Measurements from ENCODE around the gene ISLR. TPM values are rescaled to one million over a fixed set of nuclear protein-coding genes. Genes with fewer than 3 reads are reported as not detected.
A peak's percentile ranks its signal among the peaks of the same experiment; 100 is the strongest.

Gene ISLR
- total RNA-seq, 2 donors from 2014 or later: 51.9 to 59.9 TPM

GRCh38 chr15:74128785-74129585, 44.5 kb upstream of the ISLR start:
- Histone ChIP-seq H3K9me3 (no peaks in the 10 kb centered on the region), H3K36me3 (no peaks in the 10 kb centered on the region), H3K4me3 (peak overlapping the region; percentile 36 to 50), H3K27me3 (peaks cover 7 to 31% of the 10 kb centered on the region in 2 donors), H3K27ac (peak overlapping the region; percentile 37 to 52), H3K4me1 (peaks cover 0 to 50% of the 10 kb centered on the region in 2 donors)
- TF ChIP-seq, protein P1, sequence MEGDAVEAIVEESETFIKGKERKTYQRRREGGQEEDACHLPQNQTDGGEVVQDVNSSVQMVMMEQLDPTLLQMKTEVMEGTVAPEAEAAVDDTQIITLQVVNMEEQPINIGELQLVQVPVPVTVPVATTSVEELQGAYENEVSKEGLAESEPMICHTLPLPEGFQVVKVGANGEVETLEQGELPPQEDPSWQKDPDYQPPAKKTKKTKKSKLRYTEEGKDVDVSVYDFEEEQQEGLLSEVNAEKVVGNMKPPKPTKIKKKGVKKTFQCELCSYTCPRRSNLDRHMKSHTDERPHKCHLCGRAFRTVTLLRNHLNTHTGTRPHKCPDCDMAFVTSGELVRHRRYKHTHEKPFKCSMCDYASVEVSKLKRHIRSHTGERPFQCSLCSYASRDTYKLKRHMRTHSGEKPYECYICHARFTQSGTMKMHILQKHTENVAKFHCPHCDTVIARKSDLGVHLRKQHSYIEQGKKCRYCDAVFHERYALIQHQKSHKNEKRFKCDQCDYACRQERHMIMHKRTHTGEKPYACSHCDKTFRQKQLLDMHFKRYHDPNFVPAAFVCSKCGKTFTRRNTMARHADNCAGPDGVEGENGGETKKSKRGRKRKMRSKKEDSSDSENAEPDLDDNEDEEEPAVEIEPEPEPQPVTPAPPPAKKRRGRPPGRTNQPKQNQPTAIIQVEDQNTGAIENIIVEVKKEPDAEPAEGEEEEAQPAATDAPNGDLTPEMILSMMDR (IDR thresholded peaks at IDR 0.05): no peak
- no peak for DNase-seq (ENCODE audit: low spot score)

DNA sequence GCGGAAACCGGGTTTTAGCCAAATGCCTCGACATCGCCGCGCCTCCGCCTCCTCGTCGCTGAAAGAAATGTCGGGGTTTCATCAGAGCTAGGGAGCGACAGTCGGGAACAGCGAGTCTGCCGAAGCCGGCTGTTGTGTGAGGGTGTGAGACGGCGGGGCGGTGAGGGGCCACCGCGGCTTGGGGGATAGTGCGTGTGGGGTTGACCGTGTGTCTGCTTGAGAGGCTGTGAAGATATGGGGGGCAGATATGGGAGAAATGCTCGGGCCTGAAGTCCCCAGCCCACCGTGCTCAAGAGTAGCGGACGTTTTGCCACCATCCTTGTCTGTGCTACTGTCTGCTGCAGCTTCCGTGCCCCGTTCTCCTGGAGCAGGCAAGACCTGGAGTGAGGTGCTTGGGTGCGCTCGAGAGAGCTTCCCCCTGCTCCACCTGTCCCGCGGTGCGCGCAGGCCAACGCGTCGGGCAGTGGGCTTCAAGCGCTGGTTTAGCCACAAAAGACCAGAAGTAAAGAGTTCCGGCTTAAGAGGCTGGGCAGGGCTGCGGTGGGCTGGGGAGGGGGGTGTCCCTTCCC, 43.8 kb upstream of the ISLR start:
- peaks cover 0 to 55% of the 10 kb centered on the region in 2 donors for H3K4me1 ChIP-seq
- no peaks in the 10 kb centered on the region for H3K36me3 ChIP-seq
- TF ChIP-seq, protein P1 (IDR thresholded peaks at IDR 0.05): no peak
- peak overlapping the region; percentile 37 to 52 for H3K27ac ChIP-seq
- peaks cover 7 to 31% of the 10 kb centered on the region in 2 donors for H3K27me3 ChIP-seq
- DNase-seq (ENCODE audit: low spot score): no peak
- H3K9me3 ChIP-seq: no peaks in the 10 kb centered on the region
- peak overlapping the region; percentile 16 to 50 for H3K4me3 ChIP-seq

DNA sequence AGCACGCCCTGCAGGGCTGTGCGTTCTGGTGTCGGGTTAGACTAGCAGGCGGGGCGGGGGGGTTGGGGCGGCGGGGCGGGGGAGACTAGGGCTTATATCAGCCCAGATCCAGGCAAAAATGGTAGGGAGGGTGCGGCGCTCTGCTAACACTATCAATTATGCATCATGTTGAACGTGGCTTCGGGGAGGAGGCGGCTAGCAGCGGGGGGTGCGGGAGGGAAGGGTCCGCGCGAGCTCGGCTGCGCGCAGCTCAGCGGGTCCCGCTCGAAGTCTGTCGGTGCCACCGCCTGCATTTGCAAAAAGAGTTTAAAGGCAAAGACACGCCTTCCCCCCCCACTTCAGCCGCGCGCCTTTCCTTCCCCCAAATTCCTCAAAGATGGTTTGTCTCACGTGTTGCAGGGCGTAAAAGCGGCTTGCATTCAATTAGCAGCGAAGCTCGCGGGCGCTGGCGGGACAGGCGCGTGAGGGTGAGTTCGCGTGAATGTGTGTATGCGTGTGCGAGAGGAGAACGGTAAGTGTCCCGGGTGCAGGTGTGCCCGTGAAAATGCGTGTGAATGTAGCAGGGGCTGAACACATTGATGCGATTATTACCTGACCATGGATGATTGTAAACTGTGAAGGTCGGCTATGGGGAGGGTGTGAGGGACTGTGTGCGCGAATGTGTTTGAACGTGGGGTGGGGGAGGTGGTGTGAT, 43.2 kb upstream of the ISLR start, which contains the start of gene ISLR2:
Gene ISLR2, plus strand, starts transcription at position 432 of the 694 bp plus-strand sequence. CDS start 2,169 bp downstream, outside the sequence.
- peak within 1 kb of the TSS; percentile 37 to 52 for H3K27ac ChIP-seq
- H3K4me1 ChIP-seq: peaks cover 0 to 61% of the 10 kb centered on the region in 2 donors
- no peaks in the 10 kb centered on the region for H3K9me3 ChIP-seq
- TF ChIP-seq, protein P1 (IDR thresholded peaks at IDR 0.05): no peak
- peak within 1 kb of the TSS; percentile 16 to 50 for H3K4me3 ChIP-seq
- peaks cover 7 to 31% of the 10 kb centered on the region in 2 donors for H3K27me3 ChIP-seq
- no peak for DNase-seq (ENCODE audit: low spot score)
- H3K36me3 ChIP-seq: no peaks in the 10 kb centered on the region

- no peak for DNase-seq (ENCODE audit: low spot score)
- peaks cover 7 to 31% of the 10 kb centered on the region in 2 donors for H3K27me3 ChIP-seq
- H3K27ac ChIP-seq: no peak overlapping the region
- peak overlapping the region in 1 of 2 donors; percentile 50 for H3K4me3 ChIP-seq
- H3K4me1 ChIP-seq: peaks cover 0 to 69% of the 10 kb centered on the region in 2 donors
- no peaks in the 10 kb centered on the region for H3K9me3 ChIP-seq
- no peaks in the 10 kb centered on the region for H3K36me3 ChIP-seq
- TF ChIP-seq, protein P1 (IDR thresholded peaks at IDR 0.05): no peak
These were observed 42.5 kb upstream of the ISLR start for GRCh38 chr15:74130849-74131627.

Data from right atrium auricular region (tissue), 2 donors.